Measurements from ENCODE around the gene ZNF30. TPM values are rescaled to one million over a fixed set of nuclear protein-coding genes. Genes with fewer than 3 reads are reported as not detected.

ZNF30 gene
- total RNA-seq, 1 donor from 2014 or later = 7.4 TPM

GRCh38 chr19:34960103-34960805, 33.6 kb downstream of the ZNF30 start:
- peaks cover 2% of the 10 kb centered on the region for H3K4me1 Mint-ChIP-seq (ENCODE audit: low read depth, unreplicated experiment)
- no peak overlapping the region for H3K27ac Mint-ChIP-seq (ENCODE audit: unreplicated experiment)
- peaks cover 20% of the 10 kb centered on the region for H3K9me3 Mint-ChIP-seq (ENCODE audit: unreplicated experiment)
- H3K4me3 Mint-ChIP-seq (ENCODE audit: unreplicated experiment) = peak overlapping the region; percentile 1
- H3K36me3 Mint-ChIP-seq (ENCODE audit: unreplicated experiment) = peaks cover 38% of the 10 kb centered on the region
- H3K27me3 Mint-ChIP-seq (ENCODE audit: unreplicated experiment) = peaks cover 6% of the 10 kb centered on the region
- no peak for DNase-seq
- TF ChIP-seq CTCF (IDR thresholded peaks at IDR 0.05; ENCODE audit: partially characterized antibody, unreplicated experiment) = no peak

GRCh38 chr19:34960940-34961679, 34.4 kb downstream of the ZNF30 start:
- Mint-ChIP-seq H3K36me3 (ENCODE audit: unreplicated experiment) (peaks cover 38% of the 10 kb centered on the region), H3K4me1 (ENCODE audit: low read depth, unreplicated experiment) (peaks cover 2% of the 10 kb centered on the region), H3K4me3 (ENCODE audit: unreplicated experiment) (no peak overlapping the region), H3K27ac (ENCODE audit: unreplicated experiment) (no peak overlapping the region), H3K9me3 (ENCODE audit: unreplicated experiment) (peaks cover 22% of the 10 kb centered on the region), H3K27me3 (ENCODE audit: unreplicated experiment) (peaks cover 6% of the 10 kb centered on the region)
- no peak for TF ChIP-seq CTCF (IDR thresholded peaks at IDR 0.05; ENCODE audit: partially characterized antibody, unreplicated experiment)
- DNase-seq = no peak

GRCh38 chr19:34961775-34962686, 35.3 kb downstream of the ZNF30 start:
- peaks cover 2% of the 10 kb centered on the region for H3K4me1 Mint-ChIP-seq (ENCODE audit: low read depth, unreplicated experiment)
- H3K36me3 Mint-ChIP-seq (ENCODE audit: unreplicated experiment) = peaks cover 38% of the 10 kb centered on the region
- TF ChIP-seq CTCF (IDR thresholded peaks at IDR 0.05; ENCODE audit: partially characterized antibody, unreplicated experiment) = no peak
- H3K27me3 Mint-ChIP-seq (ENCODE audit: unreplicated experiment) = peaks cover 7% of the 10 kb centered on the region
- DNase-seq = no peak
- peak overlapping the region; percentile 34 for H3K27ac Mint-ChIP-seq (ENCODE audit: unreplicated experiment)
- peak overlapping the region; percentile 23 for H3K4me3 Mint-ChIP-seq (ENCODE audit: unreplicated experiment)
- peaks cover 20% of the 10 kb centered on the region for H3K9me3 Mint-ChIP-seq (ENCODE audit: unreplicated experiment)

- H3K36me3 Mint-ChIP-seq (ENCODE audit: unreplicated experiment) = peaks cover 33% of the 10 kb centered on the region
- H3K9me3 Mint-ChIP-seq (ENCODE audit: unreplicated experiment) = peaks cover 18% of the 10 kb centered on the region
- peak overlapping the region; percentile 2 for H3K27ac Mint-ChIP-seq (ENCODE audit: unreplicated experiment)
- peaks cover 8% of the 10 kb centered on the region for H3K27me3 Mint-ChIP-seq (ENCODE audit: unreplicated experiment)
- DNase-seq = no peak
- no peak for TF ChIP-seq CTCF (IDR thresholded peaks at IDR 0.05; ENCODE audit: partially characterized antibody, unreplicated experiment)
- H3K4me1 Mint-ChIP-seq (ENCODE audit: low read depth, unreplicated experiment) = peaks cover 2% of the 10 kb centered on the region
- H3K4me3 Mint-ChIP-seq (ENCODE audit: unreplicated experiment) = peak overlapping the region; percentile 91
Observed at GRCh38 chr19:34962687-34963572, 36.2 kb downstream of the ZNF30 start.
